SU-DHL-6 (cell line): ENCODE data around the gene ATP13A2.

Experiments
- EZH2phosphoT487 ChIP-seq: fragments of 200-600 bp; sonication (generic), shearing (Covaris generic); conservative IDR thresholded peaks from 2 replicates; pipeline ENCODE4 v1.6.1; 2018; ENCODE audit warnings: mild to moderate bottlenecking, antibody characterized with exemption, low read length, moderate library complexity, mixed read lengths
- TF ChIP-seq, protein P1 (sequence below): fragments of 200-600 bp; sonication (generic); IDR thresholded peaks from one replicate; pipeline ENCODE4 v1.5.1; 2017; ENCODE audit warnings: antibody characterized with exemption, mild to moderate bottlenecking, low read length, moderate library complexity; ENCODE audit not compliant: insufficient read depth, poor library complexity, severe bottlenecking

DNA sequence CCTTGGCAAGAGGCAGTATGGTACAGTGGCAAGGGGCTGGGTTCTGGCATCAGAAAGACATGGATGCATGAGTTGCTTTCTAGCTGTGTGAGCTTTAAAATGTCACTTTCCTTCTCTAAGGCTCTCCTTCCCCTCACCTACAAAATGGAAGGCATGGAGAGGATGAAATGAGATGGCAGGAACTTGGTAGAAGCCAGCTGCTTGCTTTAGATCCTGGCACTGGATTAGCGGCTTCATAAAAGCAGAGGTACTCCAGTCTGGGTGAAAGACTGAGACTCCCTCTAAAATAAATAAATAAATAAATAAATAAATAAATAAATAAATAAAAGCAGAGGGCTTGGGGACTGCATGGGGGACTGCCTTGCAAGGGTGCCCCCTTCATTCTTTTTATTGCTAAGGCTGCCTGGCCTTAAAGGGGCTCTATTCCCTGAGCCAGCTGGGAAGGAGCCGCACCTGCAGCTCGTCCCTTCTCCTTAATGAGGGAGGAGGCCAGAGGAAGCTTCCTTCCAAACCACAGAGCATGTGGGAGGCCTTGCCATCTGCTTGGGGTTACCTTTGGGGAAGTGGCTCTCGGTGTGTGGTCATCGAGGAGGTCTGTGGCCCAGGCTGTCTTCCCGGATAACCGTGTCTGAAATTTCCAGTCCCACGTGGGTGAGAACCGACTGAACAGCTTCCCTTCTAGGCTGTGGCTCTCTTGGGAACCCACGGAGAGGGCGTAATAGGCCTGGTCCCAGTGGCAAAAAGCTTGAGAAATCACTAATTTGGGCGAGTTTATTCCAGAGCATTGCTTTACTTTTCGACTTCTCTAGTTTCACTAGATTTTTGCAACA is 2.0 kb upstream of the ATP13A2 start:
- TF ChIP-seq, protein P1, sequence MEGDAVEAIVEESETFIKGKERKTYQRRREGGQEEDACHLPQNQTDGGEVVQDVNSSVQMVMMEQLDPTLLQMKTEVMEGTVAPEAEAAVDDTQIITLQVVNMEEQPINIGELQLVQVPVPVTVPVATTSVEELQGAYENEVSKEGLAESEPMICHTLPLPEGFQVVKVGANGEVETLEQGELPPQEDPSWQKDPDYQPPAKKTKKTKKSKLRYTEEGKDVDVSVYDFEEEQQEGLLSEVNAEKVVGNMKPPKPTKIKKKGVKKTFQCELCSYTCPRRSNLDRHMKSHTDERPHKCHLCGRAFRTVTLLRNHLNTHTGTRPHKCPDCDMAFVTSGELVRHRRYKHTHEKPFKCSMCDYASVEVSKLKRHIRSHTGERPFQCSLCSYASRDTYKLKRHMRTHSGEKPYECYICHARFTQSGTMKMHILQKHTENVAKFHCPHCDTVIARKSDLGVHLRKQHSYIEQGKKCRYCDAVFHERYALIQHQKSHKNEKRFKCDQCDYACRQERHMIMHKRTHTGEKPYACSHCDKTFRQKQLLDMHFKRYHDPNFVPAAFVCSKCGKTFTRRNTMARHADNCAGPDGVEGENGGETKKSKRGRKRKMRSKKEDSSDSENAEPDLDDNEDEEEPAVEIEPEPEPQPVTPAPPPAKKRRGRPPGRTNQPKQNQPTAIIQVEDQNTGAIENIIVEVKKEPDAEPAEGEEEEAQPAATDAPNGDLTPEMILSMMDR = no peak
- no peak for TF ChIP-seq EZH2phosphoT487
